Lung microvascular endothelial cell (primary cell): Measurements from ENCODE around the gene CD34. TPM values are rescaled to one million over a fixed set of nuclear protein-coding genes. Genes with fewer than 3 reads are reported as not detected.
"Not testable (repeated sequence)": the region's sequence is repeated elsewhere in the genome, so short reads cannot be mapped to it uniquely, and the experiment has no call there.

Experiments
- DNase-seq, 2 donors: peaks; one replicate each; pipeline versions ENCODE4 v3.0.0 to v3.0.0-alpha.2; 2010; ENCODE audit warnings: low read depth in 2 of 2
- total RNA-seq: library from RNA; depleted of rRNA; stranded (reverse); fragments of >200 nt; gene quantifications from 2 replicates; pipeline ENCODE4 v1.2.1, GENCODE V29; 2014

CD34 gene
- total RNA-seq, 1 donor from 2014 or later = 14.7 TPM

DNA sequence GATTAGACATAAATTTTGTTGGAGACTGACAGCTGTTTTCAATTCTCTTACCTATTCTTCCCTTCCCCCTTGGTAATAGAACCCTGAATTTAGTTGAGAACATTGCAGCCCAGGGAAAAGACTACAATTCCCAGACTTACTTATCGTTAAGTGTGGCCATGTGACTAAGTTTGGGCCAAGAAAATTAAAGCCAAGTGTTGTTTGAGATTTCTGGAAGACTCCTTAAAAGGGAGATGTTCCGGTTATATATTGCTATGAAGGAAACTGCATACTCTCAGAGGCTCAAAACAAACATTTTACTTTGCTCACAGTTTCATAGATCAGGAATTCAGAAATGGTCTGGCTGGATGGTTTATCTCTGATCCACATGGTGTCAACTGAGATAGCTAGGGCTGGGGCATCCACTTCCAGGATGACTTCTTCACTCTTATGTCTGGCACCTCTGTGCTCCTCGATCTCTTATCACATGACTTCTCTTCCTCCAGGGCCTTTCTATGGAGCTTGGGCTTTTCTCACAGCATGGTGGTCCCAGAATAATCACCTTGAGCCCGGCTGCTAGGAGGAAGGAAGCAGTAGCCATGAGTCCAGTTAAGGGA lies 22.4 kb upstream of the CD34 start:
- no peak for DNase-seq

GRCh38 chr1:207926984-207927383 lies 16.1 kb upstream of the CD34 start:
- no peak for DNase-seq

DNA sequence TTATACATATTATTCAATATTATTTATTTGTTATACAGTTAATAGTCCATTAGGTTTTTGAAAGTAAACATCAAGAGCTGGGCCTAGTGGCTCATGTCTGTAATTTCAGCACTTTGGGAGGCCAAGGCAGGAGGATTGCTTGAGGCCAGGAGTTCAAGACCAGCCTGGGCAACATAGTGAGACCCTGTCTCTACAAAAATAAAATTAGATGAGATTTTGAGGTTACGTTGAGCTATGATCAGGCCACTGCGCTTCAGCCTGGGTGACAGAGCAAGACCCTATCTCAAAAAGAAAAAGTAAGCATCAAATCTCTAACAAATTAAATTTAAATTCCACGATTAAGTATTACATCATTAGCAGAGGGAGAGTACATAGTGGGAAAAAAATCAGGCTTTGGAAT lies 15.0 kb upstream of the CD34 start:
- not testable (repeated sequence) for DNase-seq

DNA sequence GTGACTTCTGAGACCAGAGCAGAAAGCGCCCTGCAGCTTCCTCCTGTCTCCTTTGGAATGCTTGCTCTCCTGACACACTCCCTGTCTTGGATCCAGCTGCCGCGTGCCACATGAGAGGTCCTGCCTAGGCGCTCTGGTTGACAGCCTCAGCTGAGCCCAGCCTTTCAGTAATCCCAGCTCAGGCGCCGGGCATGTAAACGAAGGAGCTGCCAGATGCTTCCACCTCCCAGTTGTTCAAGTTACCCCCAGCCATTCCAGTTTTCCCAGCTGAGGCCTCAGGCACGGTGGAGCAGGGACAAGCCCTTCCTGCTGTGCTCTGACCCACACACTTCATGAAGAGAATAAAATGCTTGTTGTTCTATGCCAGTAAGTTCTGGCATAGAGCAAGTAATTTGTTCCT lies 14.3 kb upstream of the CD34 start:
- peak; percentile 55 to 72 for DNase-seq

GRCh38 chr1:207923561-207923960 lies 12.6 kb upstream of the CD34 start:
- DNase-seq = peak; percentile 53 to 65

DNA sequence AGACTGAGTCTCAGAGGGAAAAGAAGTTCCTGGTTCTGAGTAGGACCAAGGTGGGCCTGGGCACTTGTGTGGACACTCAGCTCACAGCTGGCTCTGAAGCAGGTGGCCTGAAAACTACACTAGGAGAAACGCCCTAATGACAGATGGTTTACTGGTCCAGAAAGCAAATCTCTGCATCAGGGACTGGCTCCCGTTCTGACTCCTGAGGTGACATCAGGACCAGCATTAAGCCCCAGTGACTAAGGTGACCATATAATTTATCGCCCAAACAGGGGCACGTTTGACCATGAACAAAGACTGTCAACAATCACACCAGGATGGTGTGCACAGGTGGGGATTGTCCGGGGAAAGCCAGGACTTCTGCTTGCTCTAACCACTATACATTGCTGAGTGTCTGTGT lies 12.2 kb upstream of the CD34 start:
- no peak for DNase-seq

- DNase-seq = peak; percentile 76 to 78
These were observed 11.6 kb upstream of the CD34 start for GRCh38 chr1:207922554-207922953.

GRCh38 chr1:207921321-207921720 lies 10.4 kb upstream of the CD34 start:
- DNase-seq = no peak

DNA sequence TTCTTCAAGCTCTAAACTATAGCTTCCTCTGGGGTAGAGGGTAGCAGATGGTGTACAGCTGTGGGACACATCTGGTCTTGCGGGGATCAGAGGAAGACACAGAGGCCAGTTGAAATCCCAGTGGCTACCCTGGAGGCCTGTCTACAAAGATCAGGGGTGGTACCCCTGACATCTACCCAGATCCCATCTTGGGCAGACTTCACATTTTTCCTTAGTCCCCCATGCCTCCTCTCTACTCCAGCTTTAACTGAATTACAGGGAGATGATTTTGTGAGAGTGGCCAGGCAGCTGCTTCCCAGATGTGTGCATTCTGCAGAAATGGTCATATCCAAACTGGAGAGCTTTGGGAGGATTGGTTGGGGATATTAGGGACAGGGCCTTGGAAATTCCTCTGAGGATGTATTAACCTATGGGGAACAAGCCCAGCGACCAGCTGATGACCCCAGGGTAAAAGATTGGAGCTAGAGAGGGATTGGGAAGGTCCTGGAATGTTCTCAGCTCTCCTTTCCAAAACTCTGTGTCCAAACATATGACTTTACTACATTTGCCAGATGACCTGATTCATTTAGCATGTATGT lies 9.6 kb upstream of the CD34 start:
- DNase-seq = no peak

DNA sequence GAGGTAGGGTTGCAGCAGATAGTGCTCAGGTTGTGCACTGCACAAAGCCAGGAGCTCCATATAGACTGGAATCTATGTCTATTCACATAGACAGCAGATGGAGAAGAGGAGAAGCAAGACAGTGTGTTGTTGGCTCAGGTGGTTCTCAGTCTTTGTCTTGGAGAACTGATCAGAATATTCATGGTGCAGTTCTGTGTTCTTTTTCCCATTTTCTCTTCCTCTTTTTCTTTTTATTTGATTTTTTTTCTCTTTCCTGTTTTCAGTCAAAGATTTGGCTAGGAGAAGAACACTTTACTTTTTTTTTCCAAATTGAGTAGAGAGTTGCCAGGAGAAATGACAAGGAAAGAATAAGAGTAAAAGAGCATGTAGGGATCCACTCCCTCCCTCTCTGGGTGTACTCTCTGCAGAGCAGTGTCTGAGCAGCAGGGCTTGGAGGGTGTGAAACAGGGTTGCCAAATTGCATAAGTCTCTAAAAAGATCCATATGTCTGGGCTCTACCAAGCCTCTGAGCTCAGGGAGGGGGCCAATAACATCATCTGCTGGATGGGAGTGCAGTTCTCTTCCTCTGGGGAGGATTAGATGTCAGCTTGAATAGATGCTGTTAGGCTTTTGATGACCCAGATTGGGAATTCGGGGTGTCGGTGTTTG lies 8.7 kb upstream of the CD34 start:
- DNase-seq = no peak

- peak; percentile 70 to 79 for DNase-seq
These were observed 7.7 kb upstream of the CD34 start for GRCh38 chr1:207918581-207918980.

- DNase-seq = peak in 1 of 2 donors; percentile 63
These were observed 7.1 kb upstream of the CD34 start for GRCh38 chr1:207918011-207918410.

DNA sequence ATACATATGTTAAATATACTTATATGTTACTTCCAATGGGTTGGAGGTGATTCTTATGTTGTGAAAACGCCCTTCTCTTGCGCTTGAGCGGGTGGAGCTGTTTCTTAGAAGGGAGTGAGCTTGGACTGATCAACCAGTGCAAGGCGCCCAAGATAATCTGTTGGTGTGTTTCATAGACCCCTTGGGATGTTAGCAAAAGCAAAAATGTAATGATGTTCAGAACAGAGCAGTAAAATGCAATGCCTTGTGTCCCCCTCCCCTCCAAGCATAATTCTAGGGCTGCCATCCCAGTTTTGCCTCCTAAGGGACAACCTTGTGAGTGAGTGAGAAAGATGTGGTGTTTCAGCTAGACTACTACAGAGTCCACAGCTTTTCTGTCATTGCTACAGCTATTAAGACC lies 6.2 kb upstream of the CD34 start:
- DNase-seq = no peak

DNA sequence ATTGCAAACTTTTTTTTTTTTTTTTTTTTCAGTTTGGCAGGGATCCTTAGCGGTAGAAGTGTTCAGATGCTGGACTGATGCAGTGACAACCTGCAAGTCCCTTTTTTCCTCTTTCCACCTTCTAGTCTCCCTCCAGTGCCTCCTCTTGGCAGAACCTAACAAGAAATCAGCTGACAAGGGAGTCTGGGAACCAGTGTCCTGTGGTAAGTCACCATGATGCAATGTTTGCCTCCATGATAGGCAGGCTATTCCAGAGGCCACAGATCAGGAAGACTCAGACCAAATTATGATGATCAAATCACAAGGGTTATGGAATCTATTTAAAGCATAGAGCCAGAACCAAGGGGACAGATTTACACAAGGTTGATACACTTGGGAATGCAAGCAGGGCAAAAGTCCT lies 3.0 kb upstream of the CD34 start:
- no peak for DNase-seq

GRCh38 chr1:207911856-207912760 lies 1.2 kb upstream of the CD34 start:
- no peak for DNase-seq

- DNase-seq = no peak
These were observed 1.2 kb downstream of the CD34 start for GRCh38 chr1:207909687-207910086.

DNA sequence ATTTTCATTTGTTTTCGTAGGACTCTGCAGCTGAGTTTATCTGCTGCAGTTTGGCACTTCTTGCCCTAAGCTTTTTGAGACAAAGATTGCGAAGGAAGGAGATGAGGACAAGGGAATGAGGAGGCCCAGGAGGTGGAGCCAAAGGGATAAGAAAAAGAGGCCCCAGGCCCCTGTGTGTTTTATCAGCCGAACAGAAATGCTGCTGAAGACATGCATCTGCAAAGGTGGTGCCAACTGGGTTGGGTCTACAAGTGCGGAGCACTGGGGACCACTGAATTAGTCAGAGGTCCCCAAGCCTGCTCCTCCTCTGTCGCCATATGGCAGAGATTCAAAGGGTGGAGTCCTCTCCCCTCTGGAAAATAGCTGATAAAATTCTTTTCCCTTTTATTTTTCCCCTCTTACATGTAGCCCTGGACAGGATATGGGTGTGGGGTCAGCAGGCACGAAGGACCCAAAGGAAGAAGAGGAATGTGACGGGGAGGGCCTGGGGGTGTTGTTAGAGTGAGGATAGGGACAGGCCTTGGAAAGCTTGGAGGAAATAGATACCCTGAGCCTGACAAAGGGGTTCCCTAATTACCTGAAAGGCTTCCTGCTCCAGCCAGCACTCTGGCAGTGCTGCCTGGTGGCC lies 2.7 kb downstream of the CD34 start:
- peak; percentile 35 to 43 for DNase-seq

- DNase-seq = no peak
These were observed 6.5 kb downstream of the CD34 start for GRCh38 chr1:207904391-207904790.

- no peak for DNase-seq
These were observed 7.2 kb downstream of the CD34 start for GRCh38 chr1:207903767-207904166.

DNA sequence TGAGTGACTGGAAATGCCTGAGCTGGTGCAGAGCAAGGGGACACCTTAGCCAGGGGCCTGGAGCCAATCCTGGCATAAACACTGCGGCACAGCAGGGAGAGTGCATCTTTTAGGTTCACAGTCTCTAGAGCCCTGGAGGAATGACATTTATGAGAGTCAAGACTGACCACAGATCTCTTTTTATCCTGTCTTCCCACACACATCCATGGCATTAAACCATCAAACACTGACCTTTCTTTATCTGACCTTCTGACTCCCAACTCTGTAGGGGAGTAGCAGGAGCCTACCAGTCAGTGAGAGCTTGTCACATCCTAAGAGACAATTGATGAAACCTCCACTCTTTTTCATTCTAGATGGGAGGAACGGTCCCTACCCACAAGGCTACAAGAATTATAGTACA lies 7.9 kb downstream of the CD34 start:
- no peak for DNase-seq

GRCh38 chr1:207902566-207902965 lies 8.4 kb downstream of the CD34 start:
- no peak for DNase-seq
